WTC11 (cell line): Measurements from ENCODE around the gene LRRC3C.

Source experiments
- CTCF ChIP-seq: fragments of 200-600 bp; IDR thresholded peaks from 2 replicates; pipeline ENCODE4 v1.8.0; 2022; ENCODE audit warnings: antibody characterized with exemption
- NR1H2 ChIP-seq: sonication (generic); formaldehyde crosslinking; IDR thresholded peaks from 2 replicates; pipeline ENCODE4 v1.9.0; 2021; ENCODE audit warnings: mild to moderate bottlenecking, moderate library complexity, missing genetic modification reagents
- PRRX2 ChIP-seq: fragments of 250-450 bp; sonication (Bioruptor Pico); IDR thresholded peaks from 2 replicates; pipeline ENCODE4 v1.8.0; 2021; ENCODE audit warnings: mild to moderate bottlenecking
- SOX15 ChIP-seq: fragments of 250-450 bp; sonication (Bioruptor Pico); IDR thresholded peaks from 2 replicates; pipeline ENCODE4 v1.9.0; 2021; ENCODE audit warnings: mild to moderate bottlenecking
- ZBTB21 ChIP-seq: sonication (generic); formaldehyde crosslinking; IDR thresholded peaks from 2 replicates; pipeline ENCODE4 v1.8.1; 2023; ENCODE audit warnings: mild to moderate bottlenecking, missing genetic modification reagents, borderline replicate concordance
- ZSCAN18 ChIP-seq: fragments of 250-450 bp; sonication (Bioruptor Pico); IDR thresholded peaks from 2 replicates; pipeline ENCODE4 v2.1.2; 2022; ENCODE audit warnings: mild to moderate bottlenecking, moderate library complexity

GRCh38 chr17:39950871-39951348 lies 23.4 kb downstream of the LRRC3C start:
- TF ChIP-seq ZBTB21 (CRISPR knock-in tag) (no peak), CTCF (no peak), ZSCAN18 (CRISPR knock-in tag) (no peak), NR1H2 (CRISPR knock-in tag) (no peak), SOX15 (CRISPR knock-in tag) (no peak), PRRX2 (CRISPR knock-in tag) (no peak)
